Calu3 (cell line): Measurements from ENCODE around the gene ACACA. TPM values are rescaled to one million over a fixed set of nuclear protein-coding genes. Genes with fewer than 3 reads are reported as not detected.

Experiments
- BruUV-seq: library from RNA; stranded (reverse); fragments of 400-500 nt; replicated peaks from 2 replicates; lab custom pipeline; 2021; lab: Mats Ljungman, UMichigan
- CTCF ChIA-PET: fragments of 300-600 bp; sonication (Branson Sonifier 250); formaldehyde crosslinking; loops from one replicate; lab custom pipeline; 2022; ENCODE audit warnings: antibody characterized with exemption; lab: Charles Lee
- DNase-seq: peaks from one replicate; pipeline ENCODE4 v3.0.0; 2022
- H3K27ac Mint-ChIP-seq: one replicate; pipeline ENCODE4 v1.8.0; 2022; ENCODE audit warnings: mixed read lengths; ENCODE audit not compliant: unreplicated experiment
- H3K27me3 Mint-ChIP-seq: one replicate; pipeline ENCODE4 v1.8.0; 2022; ENCODE audit warnings: mixed read lengths; ENCODE audit not compliant: unreplicated experiment
- H3K36me3 Mint-ChIP-seq: one replicate; pipeline ENCODE4 v1.8.0; 2022; ENCODE audit warnings: mild to moderate bottlenecking, moderate library complexity, mixed read lengths; ENCODE audit not compliant: insufficient read depth, unreplicated experiment
- H3K4me1 Mint-ChIP-seq: one replicate; pipeline ENCODE4 v1.8.0; 2022; ENCODE audit warnings: mild to moderate bottlenecking, low read depth, mixed read lengths; ENCODE audit not compliant: unreplicated experiment
- H3K4me3 Mint-ChIP-seq: one replicate; pipeline ENCODE4 v1.8.0; 2022; ENCODE audit warnings: mild to moderate bottlenecking, low read depth, moderate library complexity, mixed read lengths; ENCODE audit not compliant: unreplicated experiment
- H3K9me3 Mint-ChIP-seq: one replicate; pipeline ENCODE4 v1.8.0; 2022; ENCODE audit warnings: low read depth, mixed read lengths; ENCODE audit not compliant: unreplicated experiment
- CTCF ChIP-seq: fragments of 200-600 bp; IDR thresholded peaks from one replicate; pipeline ENCODE4 v1.8.0; 2022; ENCODE audit warnings: antibody characterized with exemption; ENCODE audit not compliant: unreplicated experiment
- intact Hi-C: fragments of 100-400 bp; cut with micrococcal nuclease; formaldehyde crosslinking; loops from one replicate; pipeline ENCODE4 v1.10.0; 2022; ENCODE audit not compliant: unreplicated experiment
- total RNA-seq: library from RNA; stranded (reverse); gene quantifications from 2 replicates; pipeline ENCODE4 v1.2.3, GENCODE V29; 2022

ACACA gene
- total RNA-seq, 1 experiment from 2014 or later: 392 TPM

GRCh38 chr17:37284191-37284590 lies 122.4 kb downstream of the ACACA start:
- no peak for DNase-seq
- peaks cover 8% of the 10 kb centered on the region for H3K4me1 Mint-ChIP-seq
- no TSS peak for BruUV-seq
- no peak for TF ChIP-seq CTCF
- H3K9me3 Mint-ChIP-seq: no peaks in the 10 kb centered on the region
- no peak overlapping the region for H3K27ac Mint-ChIP-seq
- peaks cover 47% of the 10 kb centered on the region for H3K36me3 Mint-ChIP-seq
- CTCF ChIA-PET: interaction anchor here (0.5 to 1.3 kb wide), 5 partner anchors 37 to 136 kb away, joined by 3 to 8 read pairs (median 4); no protein-coding TSS in a partner anchor
- intact Hi-C loops: no loop called here
- no peak overlapping the region for H3K4me3 Mint-ChIP-seq
- H3K27me3 Mint-ChIP-seq: no peaks in the 10 kb centered on the region

- Mint-ChIP-seq H3K36me3 (peaks cover 45% of the 10 kb centered on the region), H3K27ac (no peak overlapping the region), H3K4me3 (no peak overlapping the region), H3K27me3 (no peaks in the 10 kb centered on the region), H3K4me1 (peaks cover 12% of the 10 kb centered on the region), H3K9me3 (no peaks in the 10 kb centered on the region)
- intact Hi-C loops: no loop called here
- no peak for DNase-seq
- no TSS peak for BruUV-seq
- TF ChIP-seq CTCF: no peak
- CTCF ChIA-PET: interaction anchor here (0.5 to 1.3 kb wide), 3 partner anchors 49 to 90 kb away, joined by 3 to 5 read pairs (median 4); no protein-coding TSS in a partner anchor
Measured at GRCh38 chr17:37283414-37283961, 123.1 kb downstream of the ACACA start.

- peaks cover 53% of the 10 kb centered on the region for H3K36me3 Mint-ChIP-seq
- BruUV-seq: no TSS peak
- CTCF ChIA-PET: interaction anchor here (0.8 kb wide), 1 partner anchor 79 kb away, joined by 4 read pairs; no protein-coding TSS in a partner anchor
- no peak overlapping the region for H3K27ac Mint-ChIP-seq
- H3K9me3 Mint-ChIP-seq: no peaks in the 10 kb centered on the region
- no peak overlapping the region for H3K4me3 Mint-ChIP-seq
- H3K4me1 Mint-ChIP-seq: peaks cover 38% of the 10 kb centered on the region
- no peaks in the 10 kb centered on the region for H3K27me3 Mint-ChIP-seq
- no peak for TF ChIP-seq CTCF
- intact Hi-C loops: no loop called here
- DNase-seq: no peak
Measured at GRCh38 chr17:37280841-37281240, 125.8 kb downstream of the ACACA start.

GRCh38 chr17:37278247-37278894 lies 128.3 kb downstream of the ACACA start:
- H3K27ac Mint-ChIP-seq: peak overlapping the region; percentile 63
- H3K4me1 Mint-ChIP-seq: peaks cover 30% of the 10 kb centered on the region
- CTCF ChIA-PET: interaction anchor here (0.6 to 1.2 kb wide), 5 partner anchors 12 to 1705 kb away, joined by 3 to 6 read pairs (median 3); no protein-coding TSS in a partner anchor
- no peaks in the 10 kb centered on the region for H3K9me3 Mint-ChIP-seq
- no TSS peak for BruUV-seq
- peaks cover 61% of the 10 kb centered on the region for H3K36me3 Mint-ChIP-seq
- intact Hi-C loops: no loop called here
- DNase-seq: peak; percentile 46
- no peaks in the 10 kb centered on the region for H3K27me3 Mint-ChIP-seq
- TF ChIP-seq CTCF: no peak
- no peak overlapping the region for H3K4me3 Mint-ChIP-seq
